HepG2 (cell line): ENCODE data around the gene RASGRP2. TPM values are rescaled to one million over a fixed set of nuclear protein-coding genes. Genes with fewer than 3 reads are reported as not detected.

ENCODE experiments used
- ATAC-seq: fragments of 200-7000 bp; cut with Tn5 transposase; 3 replicates; pipeline ENCODE4 v1.9.1; 2020; ENCODE audit warnings: mild to moderate bottlenecking, moderate library complexity
- BruUV-seq: library from RNA; stranded (reverse); fragments of 400-500 nt; replicated peaks from 2 replicates; lab custom pipeline; 2021; lab: Mats Ljungman, UMichigan
- CTCF ChIA-PET: fragments of 300-600 bp; formaldehyde crosslinking; extraction: SDS; loops from one replicate; lab custom pipeline; 2021; ENCODE audit warnings: low total read pairs, inconsistent platforms, low intra/inter-chr PET ratio; lab: Yijun Ruan, JAX
- POLR2A ChIA-PET: fragments of 350-600 bp; sonication (Branson Sonifier 250); formaldehyde crosslinking; loops from one replicate; lab custom pipeline; 2020; ENCODE audit warnings: antibody characterized with exemption, inconsistent platforms; lab: Yijun Ruan, JAX
- DNase-seq: peaks from one replicate; pipeline ENCODE4 v3.0.0-alpha.2; 2015; ENCODE audit warnings: low spot score
- FAIRE-seq: peaks from 3 replicates; lab custom pipeline; 2011; peaks lifted over from hg19 to GRCh38; lab: Jason Lieb, UNC
- H2AFZ ChIP-seq: one replicate; pipeline ENCODE4 v1.6.1; 2011; ENCODE audit warnings: low read length, inconsistent platforms
- H3K27ac ChIP-seq: fragments of 300-600 bp; 3 replicates; pipeline ENCODE4 v1.8.0; 2011; ENCODE audit warnings: mixed run types, mild to moderate bottlenecking, mixed read lengths, low read length, inconsistent platforms; ENCODE audit not compliant: insufficient read depth; ENCODE audit errors: extremely low read length
- H3K27me3 ChIP-seq, 2 experiments: fragments of 200-600 bp in 1 of 2; 2 replicates in 1 of 2; 3 replicates in 1 of 2; pipeline versions ENCODE4 v1.6.0 to v1.8.0; 2011; ENCODE audit warnings: low read length in 2 of 2, mild to moderate bottlenecking in 2 of 2, moderate library complexity in 2 of 2, inconsistent platforms in 1 of 2; ENCODE audit not compliant: insufficient read depth in 2 of 2, control insufficient read depth in 1 of 2
- H3K36me3 ChIP-seq, 2 experiments: fragments of 200-600 bp in 1 of 2; replicated peaks in 1 of 2; 2 replicates in 1 of 2; 3 replicates in 1 of 2; pipeline versions ENCODE4 v1.5.1 to v1.8.0; 2011; ENCODE audit warnings: low read length in 2 of 2, inconsistent platforms in 1 of 2; ENCODE audit not compliant: insufficient read depth in 2 of 2, control insufficient read depth in 1 of 2
- H3K4me1 ChIP-seq: 2 replicates; pipeline ENCODE4 v1.5.1; 2012; ENCODE audit warnings: low read length, inconsistent platforms; ENCODE audit not compliant: insufficient read depth
- H3K4me2 ChIP-seq: 2 replicates; pipeline ENCODE4 v1.6.0; 2011; ENCODE audit warnings: low read depth, low read length, inconsistent platforms
- H3K4me3 ChIP-seq, 3 experiments: fragments of 200-600 bp in 1 of 3; sonication (generic), shearing (Covaris generic) in 1 of 3; replicated peaks in 1 of 3; 2 replicates each; pipeline ENCODE4 v1.5.1; 2011 to 2016; ENCODE audit warnings: low read length in 3 of 3, inconsistent platforms in 2 of 3, low read depth in 2 of 3, mild to moderate bottlenecking in 2 of 3, control low read depth in 1 of 3, mixed read lengths in 1 of 3; ENCODE audit not compliant: insufficient read depth in 1 of 3
- H3K79me2 ChIP-seq: one replicate; pipeline ENCODE4 v1.6.1; 2011; ENCODE audit warnings: low read length, inconsistent platforms; ENCODE audit not compliant: insufficient read depth
- H3K9ac ChIP-seq: 2 replicates; pipeline ENCODE4 v1.6.0; 2011; ENCODE audit warnings: mild to moderate bottlenecking, low read depth, low read length, inconsistent platforms; ENCODE audit not compliant: insufficient read depth
- H3K9me3 ChIP-seq: 2 replicates; pipeline ENCODE4 v1.5.1; 2012; ENCODE audit warnings: mild to moderate bottlenecking, low read length
- H4K20me1 ChIP-seq: 2 replicates; pipeline ENCODE4 v1.6.0; 2011; ENCODE audit warnings: inconsistent platforms, mild to moderate bottlenecking, low read length, moderate library complexity; ENCODE audit not compliant: insufficient read depth
- AGO1 ChIP-seq: fragments of 200-400 bp; formaldehyde crosslinking; IDR thresholded peaks from 2 replicates; pipeline ENCODE4 v1.6.1; 2017; ENCODE audit warnings: mild to moderate bottlenecking, low read depth, low read length, moderate library complexity; ENCODE audit not compliant: poor library complexity, severe bottlenecking
- CREB1 ChIP-seq, 2 experiments: fragments of 450-650 bp in 1 of 2; IDR thresholded peaks; 2 replicates each; pipeline ENCODE4 v1.6.1; 2016 to 2017; ENCODE audit warnings: control low read depth in 1 of 2, mild to moderate bottlenecking in 1 of 2, missing compliant biosample characterization in 1 of 2, missing genetic modification characterization in 1 of 2
- DBP ChIP-seq: sonication (generic); formaldehyde crosslinking; IDR thresholded peaks from 2 replicates; pipeline ENCODE4 v1.4.0; 2020; ENCODE audit warnings: missing genetic modification reagents; ENCODE audit errors: not compliant biosample characterization
- KDM6A ChIP-seq: IDR thresholded peaks from 2 replicates; pipeline ENCODE4 v1.6.1; 2016; ENCODE audit warnings: low read depth
- MED8 ChIP-seq: sonication (generic); formaldehyde crosslinking; IDR thresholded peaks from 2 replicates; pipeline ENCODE4 v1.8.1; 2023; ENCODE audit warnings: mild to moderate bottlenecking, missing genetic modification reagents; ENCODE audit not compliant: insufficient replicate concordance
- MXI1 ChIP-seq: IDR thresholded peaks from 3 replicates; pipeline ENCODE4 v1.6.1; 2012; ENCODE audit warnings: low read depth, low read length, inconsistent platforms, borderline replicate concordance
- NCOA2 ChIP-seq: sonication (generic); formaldehyde crosslinking; IDR thresholded peaks from 2 replicates; pipeline ENCODE4 v1.8.0; 2022; ENCODE audit warnings: inconsistent platforms
- NR2F1 ChIP-seq, 2 experiments: fragments of 450-650 bp in 1 of 2; formaldehyde crosslinking in 1 of 2; IDR thresholded peaks; 2 replicates each; pipeline versions ENCODE4 v1.5.0 to v1.6.1; 2016 to 2020; ENCODE audit warnings: mild to moderate bottlenecking in 1 of 2, missing compliant biosample characterization in 1 of 2, missing genetic modification reagents in 1 of 2, moderate library complexity in 1 of 2
- PAF1 ChIP-seq: IDR thresholded peaks from 2 replicates; pipeline ENCODE4 v1.6.1; 2016; ENCODE audit warnings: missing genetic modification reagents, missing compliant biosample characterization
- PITX1 ChIP-seq: sonication (generic); formaldehyde crosslinking; IDR thresholded peaks from 2 replicates; pipeline ENCODE4 v1.5.1; 2020; ENCODE audit warnings: mild to moderate bottlenecking, missing genetic modification reagents
- RFX3 ChIP-seq: IDR thresholded peaks from 2 replicates; pipeline ENCODE4 v1.6.1; 2016; ENCODE audit warnings: missing biosample characterization, missing genetic modification reagents
- ZBTB34 ChIP-seq: sonication (generic); formaldehyde crosslinking; IDR thresholded peaks from 2 replicates; pipeline ENCODE4 v1.8.0; 2022; ENCODE audit warnings: mild to moderate bottlenecking, missing genetic modification reagents
- ZNF18 ChIP-seq: sonication (generic); formaldehyde crosslinking; IDR thresholded peaks from 2 replicates; pipeline ENCODE4 v1.8.0; 2022; ENCODE audit warnings: mild to moderate bottlenecking, missing genetic modification reagents; ENCODE audit not compliant: insufficient replicate concordance
- ZNF282 ChIP-seq: fragments of 450-650 bp; IDR thresholded peaks from 2 replicates; pipeline ENCODE4 v1.6.1; 2018; ENCODE audit not compliant: partially characterized antibody
- ZNF317 ChIP-seq: sonication (generic); formaldehyde crosslinking; IDR thresholded peaks from 2 replicates; pipeline ENCODE4 v1.5.0; 2020; ENCODE audit warnings: mild to moderate bottlenecking, missing genetic modification reagents
- ZNF326 ChIP-seq: sonication (generic); formaldehyde crosslinking; IDR thresholded peaks from 2 replicates; pipeline ENCODE4 v1.4.0; 2020; ENCODE audit warnings: missing genetic modification reagents, borderline replicate concordance
- ZNF564 ChIP-seq: sonication (generic); formaldehyde crosslinking; IDR thresholded peaks from 2 replicates; pipeline ENCODE4 v1.8.1; 2023; ENCODE audit warnings: mild to moderate bottlenecking, missing genetic modification reagents
- WGBS: methylation state at CpG from one replicate; pipeline ENCODE4 v1.1.6; 2017; ENCODE audit warnings: low lambda C conversion rate; 5-methylcytosine and 5-hydroxymethylcytosine counted together
- in situ Hi-C: cut with HindIII; loops from 2 replicates; pipeline ENCODE4 v1.10.0; 2017; ENCODE audit warnings: low pct_unique_long_range_greater_than_20kb; ENCODE audit not compliant: extremely low pct_ligation_motif_present
- intact Hi-C: fragments of 100-400 bp; cut with micrococcal nuclease; formaldehyde crosslinking; loops from one replicate; pipeline ENCODE4 v1.10.0; 2022; ENCODE audit not compliant: unreplicated experiment
- polyA plus RNA-seq, 8 experiments: library from polyadenylated mRNA; depleted of rRNA in 3 of 8; stranded (reverse) in 7 of 8; unstranded in 1 of 8; fragments of >200 nt; fragmentation: Illumina TruSeq in 4 of 8; extraction: Trizol in 4 of 8; gene quantifications; 2 replicates each; pipeline versions ENCODE4 v1.2.1 to v1.2.3, GENCODE V29; 2011 to 2016; ENCODE audit warnings: low read depth in 4 of 8, missing spikeins in 1 of 8, mixed read lengths in 1 of 8; ENCODE audit not compliant: insufficient read depth in 1 of 8
- total RNA-seq, 5 experiments: library from RNA; depleted of rRNA; stranded (reverse); fragments of >200 nt; fragmentation: Illumina TruSeq; extraction: Trizol; gene quantifications; 2 replicates each; pipeline ENCODE4 v1.2.3, GENCODE V29; 2016; ENCODE audit warnings: low read depth in 1 of 5
- TF ChIP-seq, protein P1 (sequence below): sonication (generic); formaldehyde crosslinking; IDR thresholded peaks from 2 replicates; pipeline ENCODE4 v1.8.1; 2023; ENCODE audit warnings: missing genetic modification reagents, mild to moderate bottlenecking, borderline replicate concordance

Gene RASGRP2
- total and polyA plus RNA-seq, 2 of the 13 experiments (the other 11 are each of a cell fraction or from before 2014, with no cell fraction given): 0.61 TPM; not detected in 1

- H3K4me3 ChIP-seq: no peak overlapping the region
- ChIA-PET POLR2A (interaction anchor here (1.0 kb wide), 1 partner anchor 10 kb away, joined by 6 read pairs; the partner anchor contains the start of gene SF1), CTCF (interaction anchor here (1.1 to 1.5 kb wide), 2 partner anchors 59 to 60 kb away, joined by 3 to 7 read pairs; no protein-coding TSS in a partner anchor)
- no peak for TF ChIP-seq MED8 (CRISPR knock-in tag)
- TF ChIP-seq ZNF564: no peak
- TF ChIP-seq ZNF326: no peak
- no peak for TF ChIP-seq RFX3 (CRISPR knock-in tag)
- no peak for TF ChIP-seq ZNF317 (CRISPR knock-in tag)
- no peak for TF ChIP-seq MXI1
- no peak for TF ChIP-seq DBP (CRISPR knock-in tag)
- TF ChIP-seq NCOA2 (CRISPR knock-in tag): no peak
- no peak for TF ChIP-seq CREB1 (IDR thresholded peaks at IDR 0.05)
- TF ChIP-seq CREB1 (CRISPR knock-in tag; IDR thresholded peaks at IDR 0.05): no peak
- TF ChIP-seq PITX1 (CRISPR knock-in tag): no peak
- no peak for TF ChIP-seq NR2F1 (CRISPR knock-in tag; IDR thresholded peaks at IDR 0.05)
- no peak for TF ChIP-seq KDM6A (CRISPR knock-in tag)
- TF ChIP-seq AGO1: no peak
- TF ChIP-seq PAF1: no peak
- TF ChIP-seq, protein P1, sequence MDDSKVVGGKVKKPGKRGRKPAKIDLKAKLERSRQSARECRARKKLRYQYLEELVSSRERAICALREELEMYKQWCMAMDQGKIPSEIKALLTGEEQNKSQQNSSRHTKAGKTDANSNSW (CRISPR knock-in tag): no peak
- TF ChIP-seq ZNF18 (CRISPR knock-in tag): no peak
- no peak for TF ChIP-seq ZNF282
- TF ChIP-seq ZBTB34: no peak
- intact Hi-C loops (loop anchor here (10.0 kb wide), 1 partner anchor 56 kb away; the partner anchor contains the start of gene CDC42BPG), in situ Hi-C loops (loop anchor here (5.0 kb wide), 1 partner anchor 104 kb away; no protein-coding TSS in a partner anchor)
- no peaks in the 10 kb centered on the region for H3K9me3 ChIP-seq
- no peaks in the 10 kb centered on the region for H3K36me3 ChIP-seq
- FAIRE-seq: no peak
- H3K79me2 ChIP-seq: no peaks in the 10 kb centered on the region
- 84% methylated on average over 7 of the region's 9 CpGs for WGBS
- DNase-seq: no peak
- no peaks in the 10 kb centered on the region for H4K20me1 ChIP-seq
- no TSS peak for BruUV-seq
- H3K27ac ChIP-seq: no peak overlapping the region
- 0 out of 2 replicates have a peak, but pooled peaks cover 3% of the 10 kb centered on the region for H3K4me1 ChIP-seq
- no peak overlapping the region for H3K4me2 ChIP-seq
- no peak overlapping the region for H2AFZ ChIP-seq
- no peak overlapping the region for H3K9ac ChIP-seq
- ATAC-seq: no peak; the same call in 2 of the 3 replicates
- no peaks in the 10 kb centered on the region for H3K27me3 ChIP-seq
Measured at GRCh38 chr11:64788321-64789215, 44.6 kb upstream of the RASGRP2 start.
